Activated naive CD4-positive, alpha-beta T cell treated with anti-CD3 and anti-CD28 coated beads, Interleukin-2, amount 10 ng/mL, durations not matched to agents 7 days and 5 days (primary cell): ENCODE measurements around the gene DCANP1.
A peak's percentile ranks its signal among the peaks of the same experiment; 100 is the strongest.

Experiments used
- CTCF ChIA-PET: fragments of 350-600 bp; sonication (Branson Sonifier 250); formaldehyde crosslinking; loops from one replicate; lab custom pipeline; 2021; ENCODE audit warnings: antibody characterized with exemption; lab: Charles Lee
- DNase-seq: peaks from one replicate; pipeline ENCODE4 v3.0.0-alpha.2; 2020
- H3K27ac Mint-ChIP-seq: one replicate; pipeline ENCODE4 v1.8.0; 2021; ENCODE audit warnings: mild to moderate bottlenecking, moderate library complexity, mixed read lengths
- H3K27me3 Mint-ChIP-seq: one replicate; pipeline ENCODE4 v1.8.0; 2021; ENCODE audit warnings: mild to moderate bottlenecking, mixed read lengths
- H3K36me3 Mint-ChIP-seq: one replicate; pipeline ENCODE4 v1.8.0; 2021; ENCODE audit warnings: mixed read lengths
- H3K4me1 Mint-ChIP-seq: one replicate; pipeline ENCODE4 v1.8.0; 2021; ENCODE audit warnings: mixed read lengths
- H3K4me3 Mint-ChIP-seq: one replicate; pipeline ENCODE4 v1.8.0; 2021; ENCODE audit warnings: mild to moderate bottlenecking, moderate library complexity, mixed read lengths
- H3K9me3 Mint-ChIP-seq: one replicate; pipeline ENCODE4 v1.8.0; 2021; ENCODE audit warnings: mixed read lengths

Gene DCANP1

DNA sequence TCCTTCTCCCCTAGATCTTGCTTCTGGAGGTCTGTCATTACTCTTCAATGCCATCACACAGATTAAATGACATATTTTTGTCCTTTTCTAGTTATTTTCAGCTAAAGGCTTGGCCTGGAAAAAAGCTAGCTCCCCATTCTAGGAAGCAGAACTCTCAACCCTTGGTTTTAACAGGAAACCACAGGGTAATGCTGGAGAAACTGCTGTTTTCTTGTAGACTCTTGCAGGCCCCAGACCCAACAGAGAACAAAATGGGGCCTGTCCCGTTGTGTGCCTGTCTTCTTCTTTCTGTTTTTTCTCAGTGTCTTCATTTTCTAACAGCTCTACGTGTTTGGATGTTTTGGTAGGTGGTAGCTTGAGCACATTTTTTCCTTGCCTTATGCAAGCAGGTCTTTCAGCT, 21.5 kb downstream of the DCANP1 start:
- peaks cover 2% of the 10 kb centered on the region for H3K36me3 Mint-ChIP-seq
- peaks cover 4% of the 10 kb centered on the region for H3K9me3 Mint-ChIP-seq
- H3K27ac Mint-ChIP-seq = peak overlapping the region; percentile 90
- DNase-seq = no peak
- no peak overlapping the region for H3K4me3 Mint-ChIP-seq
- peaks cover 30% of the 10 kb centered on the region for H3K27me3 Mint-ChIP-seq
- CTCF ChIA-PET = interaction anchor here (0.6 to 3.4 kb wide), 30 partner anchors 9 to 367 kb away, joined by 3 to 20 read pairs (median 4); partner anchors contain the start of gene MACROH2A1
- peaks cover 20% of the 10 kb centered on the region for H3K4me1 Mint-ChIP-seq

DNA sequence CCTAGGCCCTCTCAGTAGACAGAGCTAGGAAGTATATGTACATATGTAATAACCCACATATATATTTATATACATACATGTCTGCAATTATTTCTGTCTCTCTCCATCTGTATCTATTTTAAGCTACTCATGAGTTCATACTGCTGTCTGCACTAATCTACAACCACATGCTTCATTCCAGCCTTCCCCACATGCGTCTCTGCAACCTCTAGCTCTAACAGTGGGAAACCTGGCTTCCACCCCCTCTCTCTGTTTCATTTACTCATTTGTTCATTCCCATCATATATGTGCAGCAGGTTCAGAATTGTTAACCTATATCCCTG, 23.3 kb downstream of the DCANP1 start:
- Mint-ChIP-seq H3K36me3 (peaks cover 2% of the 10 kb centered on the region), H3K27me3 (peaks cover 33% of the 10 kb centered on the region), H3K4me3 (no peak overlapping the region), H3K27ac (peak overlapping the region; percentile 1), H3K9me3 (peaks cover 6% of the 10 kb centered on the region), H3K4me1 (peaks cover 20% of the 10 kb centered on the region)
- no peak for DNase-seq
- CTCF ChIA-PET = interaction anchor here (1.1 to 2.3 kb wide), 5 partner anchors 20 to 104 kb away, joined by 3 to 7 read pairs (median 5); no protein-coding TSS in a partner anchor

DNA sequence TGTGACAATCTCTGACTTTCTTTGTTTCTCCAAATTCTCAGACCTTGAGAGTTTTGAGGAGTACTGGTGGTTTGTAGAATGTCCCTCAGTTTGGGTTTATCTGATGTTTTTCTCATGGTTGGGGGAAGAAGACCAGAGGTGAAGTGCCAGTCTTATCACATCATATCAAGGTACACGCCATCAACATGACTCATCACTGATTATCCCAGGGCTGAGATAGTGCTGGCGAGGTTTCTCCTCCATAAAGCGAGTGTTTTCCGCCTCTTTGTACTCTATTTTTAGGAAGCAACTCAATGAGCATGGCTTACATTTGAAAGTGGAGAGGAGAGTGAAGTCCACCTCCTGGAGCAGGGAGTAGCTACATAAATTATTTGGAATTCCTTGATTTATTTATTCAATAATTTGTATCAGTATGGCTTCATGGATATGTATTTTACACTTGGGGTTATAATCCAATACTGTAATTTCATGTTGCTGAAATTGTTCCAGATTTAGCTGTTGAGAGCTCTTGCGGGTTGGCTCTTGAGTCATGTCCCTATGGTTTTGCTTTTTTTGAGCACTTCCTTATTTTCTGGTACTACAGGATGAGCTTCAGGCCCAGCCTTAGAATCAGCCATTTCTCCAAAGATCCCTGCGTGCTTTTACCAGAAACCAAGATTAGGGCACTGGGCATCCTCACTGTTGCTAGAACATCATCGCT, 23.9 kb downstream of the DCANP1 start:
- Mint-ChIP-seq H3K4me1 (peaks cover 20% of the 10 kb centered on the region), H3K4me3 (no peak overlapping the region), H3K36me3 (no peaks in the 10 kb centered on the region), H3K27ac (no peak overlapping the region), H3K27me3 (peaks cover 33% of the 10 kb centered on the region), H3K9me3 (peaks cover 1% of the 10 kb centered on the region)
- CTCF ChIA-PET = interaction anchor here (1.1 to 2.3 kb wide), 4 partner anchors 22 to 103 kb away, joined by 3 to 7 read pairs (median 6); no protein-coding TSS in a partner anchor
- DNase-seq = no peak

DNA sequence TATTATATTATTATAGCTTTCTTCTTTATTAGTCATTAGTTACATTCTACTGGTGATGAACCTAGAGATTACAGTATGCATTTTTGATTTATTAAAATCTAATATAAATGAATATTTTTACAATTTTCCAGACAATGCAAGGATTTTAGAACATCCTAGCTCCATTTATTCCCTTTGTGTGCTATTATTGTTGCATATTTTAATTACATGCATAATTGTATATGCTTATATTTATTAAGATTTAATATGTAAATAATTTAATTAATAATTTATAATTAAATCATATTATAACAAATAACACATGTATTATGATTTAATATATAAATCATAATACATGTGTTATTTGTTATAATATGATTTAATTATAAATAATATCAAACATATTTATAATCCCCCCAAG, 24.7 kb downstream of the DCANP1 start:
- H3K36me3 Mint-ChIP-seq = no peaks in the 10 kb centered on the region
- H3K27me3 Mint-ChIP-seq = peaks cover 38% of the 10 kb centered on the region
- H3K9me3 Mint-ChIP-seq = peaks cover 1% of the 10 kb centered on the region
- DNase-seq = no peak
- CTCF ChIA-PET = interaction anchor here (2.1 kb wide), 1 partner anchor 36 kb away, joined by 5 read pairs; no protein-coding TSS in a partner anchor
- no peak overlapping the region for H3K27ac Mint-ChIP-seq
- no peak overlapping the region for H3K4me3 Mint-ChIP-seq
- peaks cover 20% of the 10 kb centered on the region for H3K4me1 Mint-ChIP-seq

- H3K4me1 Mint-ChIP-seq = no peaks in the 10 kb centered on the region
- no peak overlapping the region for H3K4me3 Mint-ChIP-seq
- peaks cover 38% of the 10 kb centered on the region for H3K27me3 Mint-ChIP-seq
- peaks cover 1% of the 10 kb centered on the region for H3K9me3 Mint-ChIP-seq
- CTCF ChIA-PET = interaction anchor here (1.5 kb wide), 1 partner anchor 8 kb away, joined by 3 read pairs; no protein-coding TSS in a partner anchor
- no peaks in the 10 kb centered on the region for H3K36me3 Mint-ChIP-seq
- no peak overlapping the region for H3K27ac Mint-ChIP-seq
- no peak for DNase-seq
Observed at GRCh38 chr5:135417083-135417482, 30.1 kb downstream of the DCANP1 start.

DNA sequence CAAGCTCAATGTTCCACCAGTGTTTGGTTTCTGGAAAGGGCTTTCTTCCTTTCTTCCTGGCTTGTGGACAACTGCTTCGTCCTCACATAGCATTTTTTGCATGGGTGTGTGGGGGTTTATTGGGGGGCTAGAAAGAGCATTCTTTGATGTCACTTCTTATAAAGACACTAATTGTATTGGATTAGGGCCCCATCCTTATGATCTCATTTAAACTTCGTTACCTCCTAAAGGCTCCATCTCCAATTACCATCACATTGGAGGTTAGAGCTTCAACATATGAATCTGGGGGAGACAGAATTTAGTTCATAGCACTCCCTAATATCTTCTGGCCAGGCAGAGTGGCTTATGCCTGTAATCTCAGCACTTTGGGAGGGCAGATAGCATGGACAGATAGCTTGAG, 42.1 kb downstream of the DCANP1 start:
- peaks cover 2% of the 10 kb centered on the region for H3K36me3 Mint-ChIP-seq
- H3K27me3 Mint-ChIP-seq = peaks cover 37% of the 10 kb centered on the region
- H3K9me3 Mint-ChIP-seq = no peaks in the 10 kb centered on the region
- CTCF ChIA-PET = interaction anchor here (1.1 kb wide), 1 partner anchor 21 kb away, joined by 3 read pairs; no protein-coding TSS in a partner anchor
- peaks cover 5% of the 10 kb centered on the region for H3K4me1 Mint-ChIP-seq
- no peak for DNase-seq
- no peak overlapping the region for H3K4me3 Mint-ChIP-seq
- no peak overlapping the region for H3K27ac Mint-ChIP-seq

DNA sequence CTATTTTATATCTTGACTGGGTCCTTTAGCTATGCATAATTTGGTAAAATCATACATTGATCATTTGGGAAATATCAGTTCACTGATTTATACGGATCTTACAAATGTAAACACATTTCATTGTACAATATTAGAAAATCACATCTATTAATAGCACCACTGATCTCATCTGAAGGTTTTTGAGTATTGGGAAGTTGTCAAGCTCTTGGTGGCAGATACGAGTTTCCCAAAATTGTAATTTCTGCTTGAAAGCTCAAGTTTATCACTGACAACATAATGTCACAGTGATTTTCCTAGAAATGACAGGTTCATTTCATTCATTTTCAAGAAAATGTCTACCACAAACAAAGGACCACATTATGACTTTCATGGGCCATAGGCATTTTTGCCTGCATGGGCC, 45.1 kb downstream of the DCANP1 start:
- H3K4me3 Mint-ChIP-seq = no peak overlapping the region
- peaks cover 23% of the 10 kb centered on the region for H3K4me1 Mint-ChIP-seq
- peaks cover 9% of the 10 kb centered on the region for H3K36me3 Mint-ChIP-seq
- H3K9me3 Mint-ChIP-seq = no peaks in the 10 kb centered on the region
- DNase-seq = no peak
- H3K27me3 Mint-ChIP-seq = peaks cover 30% of the 10 kb centered on the region
- no peak overlapping the region for H3K27ac Mint-ChIP-seq
- CTCF ChIA-PET = interaction anchor here (1.3 to 1.7 kb wide), 2 partner anchors 22 to 24 kb away, joined by 4 to 6 read pairs; no protein-coding TSS in a partner anchor

- H3K4me3 Mint-ChIP-seq = peak overlapping the region; percentile 11
- peaks cover 12% of the 10 kb centered on the region for H3K36me3 Mint-ChIP-seq
- DNase-seq = no peak
- H3K27me3 Mint-ChIP-seq = peaks cover 29% of the 10 kb centered on the region
- no peaks in the 10 kb centered on the region for H3K9me3 Mint-ChIP-seq
- CTCF ChIA-PET = interaction anchor here (1.5 to 1.7 kb wide), 2 partner anchors 10 to 23 kb away, joined by 3 to 6 read pairs; no protein-coding TSS in a partner anchor
- H3K27ac Mint-ChIP-seq = no peak overlapping the region
- H3K4me1 Mint-ChIP-seq = peaks cover 33% of the 10 kb centered on the region
Observed at GRCh38 chr5:135400866-135401265, 46.3 kb downstream of the DCANP1 start.

- CTCF ChIA-PET = interaction anchor here (0.9 to 1.5 kb wide), 3 partner anchors 11 to 25 kb away, joined by 3 to 6 read pairs (median 3); no protein-coding TSS in a partner anchor
- peaks cover 10% of the 10 kb centered on the region for H3K36me3 Mint-ChIP-seq
Observed at GRCh38 chr5:135399794-135400542, 47.2 kb downstream of the DCANP1 start.

DNA sequence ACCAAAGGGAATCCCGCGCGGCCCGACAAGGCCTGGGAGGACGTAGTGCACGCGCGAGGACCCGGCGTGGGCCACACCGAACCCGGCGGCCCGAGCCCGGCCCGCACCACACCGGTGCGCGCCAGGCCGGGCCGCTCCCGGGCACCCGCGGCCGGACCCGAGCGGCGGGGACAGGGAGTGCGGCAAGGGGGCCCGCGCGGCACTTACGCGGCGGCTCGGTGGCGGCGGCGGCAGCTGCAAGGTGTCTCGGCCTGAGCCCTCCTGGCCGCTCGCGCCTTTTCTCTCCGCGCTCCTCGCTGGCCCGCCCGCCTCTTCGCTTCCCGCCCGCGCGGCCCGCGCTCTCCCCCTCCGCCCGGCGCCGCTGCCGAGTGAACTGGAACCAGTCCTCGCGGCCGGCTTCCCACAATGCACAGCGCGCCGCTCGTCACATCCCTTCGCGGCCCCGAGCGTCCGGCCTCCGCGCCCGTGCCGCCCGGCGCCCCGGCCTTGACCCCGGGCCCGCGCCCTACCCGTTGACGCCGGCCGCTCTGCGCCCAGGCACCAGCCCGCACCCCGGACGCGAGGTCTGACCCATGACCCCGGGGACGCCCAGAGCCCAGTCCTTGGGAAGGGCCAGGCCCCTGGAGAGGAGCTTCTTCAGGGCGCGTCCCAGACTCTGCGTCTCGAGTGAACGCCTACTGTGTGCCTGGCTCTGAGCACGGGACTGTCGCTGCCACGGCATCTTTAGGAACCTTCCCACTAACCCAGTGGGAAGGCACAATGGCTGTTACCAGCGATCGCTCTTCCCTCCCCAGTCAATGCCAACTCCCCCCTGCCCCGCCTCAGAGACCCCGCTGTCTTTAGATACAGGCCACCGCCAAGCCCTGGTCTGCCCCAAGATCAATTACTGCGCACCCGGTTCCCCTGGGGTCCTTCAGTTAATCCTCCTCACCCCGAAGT, 48.0 kb downstream of the DCANP1 start, which contains the start of gene MACROH2A1:
MACROH2A1 (minus strand) TSS at position 377 of the 939 bp plus-strand sequence. CDS start 10,138 bp downstream, outside the sequence.
- CTCF ChIA-PET = interaction anchor here (0.9 to 1.3 kb wide), 2 partner anchors 12 to 26 kb away, joined by 3 to 6 read pairs; no protein-coding TSS in a partner anchor
- Mint-ChIP-seq H3K4me1 (peaks cover 46% of the 10 kb centered on the region), H3K4me3 (peak within 1 kb of the TSS; percentile 87), H3K9me3 (no peaks in the 10 kb centered on the region), H3K27ac (peak within 1 kb of the TSS; percentile 94), H3K27me3 (peaks cover 17% of the 10 kb centered on the region), H3K36me3 (peaks cover 14% of the 10 kb centered on the region)
- peak; percentile 90 for DNase-seq

More at GRCh38 chr5:135399794-135400542, 47.2 kb downstream of the DCANP1 start:
- Mint-ChIP-seq H3K27ac (peak overlapping the region; percentile 89), H3K4me1 (peaks cover 39% of the 10 kb centered on the region), H3K27me3 (peaks cover 24% of the 10 kb centered on the region), H3K9me3 (no peaks in the 10 kb centered on the region), H3K4me3 (peak overlapping the region; percentile 87)
- DNase-seq = no peak

DNA sequence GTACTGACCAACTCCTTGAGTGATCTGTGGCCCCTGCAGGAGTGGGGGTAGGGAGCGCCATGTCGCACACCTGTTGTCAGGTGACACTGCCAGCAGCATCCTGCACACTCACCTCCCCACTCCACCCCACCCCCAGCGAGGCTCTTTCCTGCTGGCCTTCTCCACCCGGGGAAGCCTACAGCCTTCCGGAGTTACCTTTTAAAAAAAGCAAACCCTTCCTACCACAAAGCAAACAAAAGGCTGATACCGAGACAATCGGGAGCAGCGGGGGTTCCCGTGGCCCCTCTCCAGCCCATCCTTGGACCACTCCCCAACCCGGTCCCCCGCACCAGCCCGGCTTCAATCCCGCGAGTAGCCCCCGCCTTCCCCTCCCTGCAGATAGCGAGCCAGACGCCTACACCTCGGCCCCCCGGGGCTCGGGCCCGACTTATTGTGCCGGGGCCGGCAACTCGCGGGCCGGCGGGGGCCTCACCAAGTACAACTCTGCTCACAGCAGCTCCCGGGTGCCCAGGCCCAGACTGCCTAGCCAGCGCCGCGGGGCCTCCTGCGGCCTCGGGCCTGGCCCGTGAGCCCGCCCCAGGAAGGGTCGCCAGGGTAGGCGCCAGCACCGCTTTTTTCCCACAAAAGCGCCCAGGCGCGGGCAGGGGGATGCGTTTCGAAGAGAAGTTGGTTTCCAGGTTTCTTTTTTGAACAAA, 48.8 kb downstream of the DCANP1 start:
- H3K27me3 Mint-ChIP-seq = peaks cover 17% of the 10 kb centered on the region
- CTCF ChIA-PET = interaction anchor here (1.1 to 1.2 kb wide), 2 partner anchors 22 to 28 kb away, joined by 3 read pairs; no protein-coding TSS in a partner anchor
- peak overlapping the region; percentile 85 for H3K4me3 Mint-ChIP-seq
- peaks cover 16% of the 10 kb centered on the region for H3K36me3 Mint-ChIP-seq
- no peaks in the 10 kb centered on the region for H3K9me3 Mint-ChIP-seq
- H3K4me1 Mint-ChIP-seq = peaks cover 52% of the 10 kb centered on the region
- H3K27ac Mint-ChIP-seq = peak overlapping the region; percentile 94
- peak; percentile 78 for DNase-seq

DNA sequence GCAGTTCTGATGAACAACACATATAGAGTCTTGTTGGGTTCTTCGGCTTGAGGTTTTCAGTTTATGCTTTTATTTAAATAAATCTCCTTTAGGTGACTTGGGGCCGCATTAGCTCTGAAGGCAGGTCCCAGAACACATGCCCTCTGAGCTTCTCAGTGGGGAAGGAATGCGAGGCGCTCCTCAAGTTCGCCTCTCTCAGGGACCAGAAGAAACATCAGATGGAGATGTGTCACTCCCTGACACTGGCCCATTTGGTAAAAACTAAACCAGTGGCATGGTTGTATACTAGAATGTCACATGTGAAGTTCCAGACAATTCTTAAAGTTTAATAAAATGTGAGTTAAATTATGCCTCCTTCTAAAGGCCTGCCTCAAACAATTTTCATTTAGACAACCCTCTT, 50.1 kb downstream of the DCANP1 start:
- Mint-ChIP-seq H3K9me3 (no peaks in the 10 kb centered on the region), H3K36me3 (peaks cover 28% of the 10 kb centered on the region), H3K4me1 (peaks cover 64% of the 10 kb centered on the region), H3K27me3 (peaks cover 17% of the 10 kb centered on the region), H3K27ac (no peak overlapping the region), H3K4me3 (peak overlapping the region; percentile 85)
- CTCF ChIA-PET = interaction anchor here (1.1 to 1.2 kb wide), 2 partner anchors 20 to 29 kb away, joined by 3 read pairs; no protein-coding TSS in a partner anchor
- no peak for DNase-seq
